ENCODE data around the gene PTEN.

- TF ChIP-seq CTCF (conservative IDR thresholded peaks at IDR 0.05; ENCODE audit: low read depth, low read length): no peak
- no peak for TF ChIP-seq EZH2 (IDR thresholded peaks at IDR 0.05; ENCODE audit: borderline replicate concordance, low read depth, low read length, poor library complexity, severe bottlenecking)
Observed at GRCh38 chr10:87882555-87883294, 19.3 kb downstream of the PTEN start.

All from A673 (cell line).